ENCODE measurements around the gene BAZ2B. TPM values are rescaled to one million over a fixed set of nuclear protein-coding genes. Genes with fewer than 3 reads are reported as not detected.

The BAZ2B gene
- total and polyA plus RNA-seq, 5 donors, result 16.1 to 43.2 (median 41.3) TPM

DNA sequence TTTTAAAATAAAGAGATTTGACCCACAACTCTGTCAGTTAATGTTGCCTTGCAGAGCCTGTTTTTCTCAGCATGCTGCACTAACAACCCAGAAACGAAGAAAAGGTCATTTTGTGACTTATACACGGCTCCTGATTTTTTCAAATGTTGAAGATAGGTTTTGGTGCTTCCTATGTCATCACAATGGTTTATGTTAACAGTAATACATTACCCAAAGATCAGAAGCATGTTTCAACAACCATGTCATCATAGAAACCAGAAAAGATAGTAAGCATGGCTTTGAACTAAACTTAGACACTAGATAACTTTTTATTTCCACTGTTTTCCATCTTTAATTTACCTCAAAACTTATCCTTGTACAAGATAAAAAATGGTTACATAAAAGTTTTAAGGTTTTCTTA is 10.1 kb downstream of the BAZ2B start:
- Histone ChIP-seq H3K4me1 (ENCODE audit: control insufficient read depth, insufficient read depth, low read length) (no peaks in the 10 kb centered on the region), H3K27ac (ENCODE audit: low read length) (no peak overlapping the region), H3K27me3 (ENCODE audit: control insufficient read depth, insufficient read depth) (no peaks in the 10 kb centered on the region), H3K4me3 (ENCODE audit: low read length) (no peak overlapping the region), H3K9me3 (ENCODE audit: control insufficient read depth, low read length) (no peaks in the 10 kb centered on the region)
- no peak for ATAC-seq
- 13% methylated on average over 2 of the region's 2 CpGs for WGBS
- DNase-seq, result no peak
- intact Hi-C loops (cut with DNase I), result no loop called here

DNA sequence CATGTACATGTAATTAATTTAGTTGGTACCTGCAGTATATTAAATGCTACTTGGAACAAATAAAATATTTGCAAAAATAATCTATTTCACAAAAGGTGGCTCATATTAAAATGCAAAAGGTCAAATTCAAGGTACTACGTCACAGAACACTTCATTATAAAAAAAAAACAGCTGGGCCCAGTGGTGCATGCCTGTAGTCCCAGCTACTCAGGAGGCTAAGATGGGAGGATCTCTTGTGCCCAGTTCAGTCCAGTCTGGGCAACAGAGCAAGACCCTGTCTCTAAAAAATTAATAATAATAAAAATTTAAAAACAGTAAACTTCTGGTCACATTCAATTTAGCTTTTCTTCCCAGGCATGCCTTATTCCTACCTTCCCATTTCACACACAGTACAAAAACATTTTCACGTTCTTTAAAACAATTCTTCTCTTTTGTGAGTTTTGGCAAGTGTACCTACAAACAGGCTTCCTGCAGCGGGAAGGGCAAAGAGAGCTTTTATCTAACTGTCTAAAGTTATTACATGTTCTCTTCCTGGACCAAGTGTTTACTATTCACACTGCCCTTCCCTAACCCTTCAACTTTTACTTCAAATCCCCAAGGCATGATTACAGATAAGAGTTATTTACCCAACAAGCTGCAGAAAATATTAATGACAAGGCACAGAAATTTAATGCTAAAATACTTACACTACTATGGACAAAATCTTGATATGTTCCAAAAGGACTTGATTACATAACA is 10.7 kb downstream of the BAZ2B start:
- Histone ChIP-seq H3K27ac (ENCODE audit: low read length) (no peak overlapping the region), H3K4me1 (ENCODE audit: control insufficient read depth, insufficient read depth, low read length) (no peaks in the 10 kb centered on the region), H3K27me3 (ENCODE audit: control insufficient read depth, insufficient read depth) (no peaks in the 10 kb centered on the region), H3K9me3 (ENCODE audit: control insufficient read depth, low read length) (no peaks in the 10 kb centered on the region), H3K4me3 (ENCODE audit: low read length) (no peak overlapping the region)
- intact Hi-C loops (cut with DNase I), result no loop called here
- ATAC-seq (peak; percentile 83 to 94), DNase-seq (no peak)
- WGBS, result 0% methylated on average over 3 of the region's 3 CpGs

DNA sequence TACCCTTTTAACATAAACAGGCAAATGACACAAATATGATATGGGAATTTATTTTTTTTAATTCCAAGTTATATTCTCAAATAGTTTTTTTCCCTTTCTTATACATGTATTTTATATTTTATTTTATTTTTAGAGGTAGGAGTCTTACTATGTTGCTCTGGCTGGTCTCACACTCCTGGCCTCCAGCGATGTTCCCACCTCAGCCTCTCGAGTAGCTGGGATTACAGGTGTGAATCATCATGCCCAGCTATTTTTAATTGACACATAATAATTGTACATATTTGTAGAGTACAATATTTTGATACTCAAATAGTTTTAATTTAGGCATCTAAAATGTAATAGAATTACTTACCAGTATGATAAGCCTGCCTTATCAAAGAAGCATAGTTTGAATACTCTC is 12.2 kb downstream of the BAZ2B start:
- 89% methylated on average over 2 of the region's 2 CpGs for WGBS

DNA sequence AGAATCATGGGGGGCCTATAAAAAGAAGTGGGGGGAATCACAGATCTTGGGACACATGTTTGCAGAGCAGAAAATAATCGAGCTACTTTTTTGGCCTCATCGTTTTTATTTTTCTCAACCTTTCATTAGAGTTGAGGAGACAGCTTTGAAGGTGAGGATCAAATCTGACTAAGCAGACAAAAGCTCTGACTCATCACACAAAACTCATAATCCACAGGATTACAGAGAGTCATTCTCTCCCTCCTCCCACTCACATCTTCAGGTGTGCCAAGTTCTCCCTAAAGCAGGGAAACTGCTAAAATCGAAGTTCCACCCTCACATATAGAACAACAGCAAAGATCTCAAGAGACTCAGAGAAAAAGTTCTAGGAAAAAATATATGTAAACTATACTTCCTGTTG is 15.6 kb downstream of the BAZ2B start:
- ATAC-seq (no peak), DNase-seq (no peak)
- H3K27me3 ChIP-seq (ENCODE audit: control insufficient read depth, insufficient read depth), result no peaks in the 10 kb centered on the region
- WGBS, result 72% methylated on average over 3 of the region's 3 CpGs
- no peaks in the 10 kb centered on the region for H3K9me3 ChIP-seq (ENCODE audit: control insufficient read depth, low read length)
- H3K27ac ChIP-seq (ENCODE audit: low read length), result no peak overlapping the region
- intact Hi-C loops (cut with DNase I), result no loop called here
- peaks cover under 1% of the 10 kb centered on the region for H3K4me1 ChIP-seq (ENCODE audit: control insufficient read depth, insufficient read depth, low read length)
- no peak overlapping the region for H3K4me3 ChIP-seq (ENCODE audit: low read length)

More for the DNA sequence above, 12.2 kb downstream of the BAZ2B start:
- DNase-seq (no peak), ATAC-seq (no peak)
- H3K9me3 ChIP-seq (ENCODE audit: control insufficient read depth, low read length), result no peaks in the 10 kb centered on the region
- H3K4me3 ChIP-seq (ENCODE audit: low read length), result no peak overlapping the region
- no peaks in the 10 kb centered on the region for H3K27me3 ChIP-seq (ENCODE audit: control insufficient read depth, insufficient read depth)
- H3K27ac ChIP-seq (ENCODE audit: low read length), result no peak overlapping the region
- intact Hi-C loops (cut with DNase I), result no loop called here
- H3K4me1 ChIP-seq (ENCODE audit: control insufficient read depth, insufficient read depth, low read length), result no peaks in the 10 kb centered on the region

DNA sequence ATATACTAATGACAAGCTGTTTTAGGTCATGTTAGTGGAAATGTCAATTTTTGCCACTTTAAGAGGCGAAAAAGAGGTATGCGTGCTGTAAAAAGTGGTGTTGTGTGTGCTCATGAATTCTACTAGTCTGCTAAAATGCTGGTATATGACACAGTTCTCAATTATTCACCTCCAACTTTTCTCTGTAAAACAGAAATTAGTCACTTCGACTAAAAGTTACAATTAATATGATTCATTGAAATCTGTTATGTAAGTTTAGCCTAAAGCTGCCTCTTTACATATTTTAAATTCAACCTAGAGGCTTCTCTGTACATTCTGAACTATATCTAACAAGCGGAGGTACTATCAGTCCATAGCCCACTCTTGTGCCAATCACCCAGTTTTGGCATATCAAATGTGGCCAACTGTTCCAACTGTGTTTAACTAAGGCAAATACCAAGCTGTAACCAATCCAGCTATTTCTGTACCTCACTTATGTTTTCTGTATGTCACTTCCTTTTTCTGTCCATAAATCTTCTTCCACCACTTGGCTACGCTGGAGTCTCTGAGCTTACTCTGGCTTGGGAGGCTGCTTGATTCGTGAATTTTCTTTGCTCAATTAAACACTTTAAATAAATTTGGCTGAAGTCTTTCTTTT is 20.8 kb downstream of the BAZ2B start:
- DNase-seq (no peak), ATAC-seq (no peak)
- WGBS, result 86% methylated on average over 6 of the region's 6 CpGs
- H3K9me3 ChIP-seq (ENCODE audit: control insufficient read depth, low read length), result no peaks in the 10 kb centered on the region
- H3K4me3 ChIP-seq (ENCODE audit: low read length), result no peak overlapping the region
- peaks cover 6% of the 10 kb centered on the region for H3K4me1 ChIP-seq (ENCODE audit: control insufficient read depth, insufficient read depth, low read length)
- no peaks in the 10 kb centered on the region for H3K27me3 ChIP-seq (ENCODE audit: control insufficient read depth, insufficient read depth)
- H3K27ac ChIP-seq (ENCODE audit: low read length), result no peak overlapping the region
- intact Hi-C loops (cut with DNase I), result no loop called here

DNA sequence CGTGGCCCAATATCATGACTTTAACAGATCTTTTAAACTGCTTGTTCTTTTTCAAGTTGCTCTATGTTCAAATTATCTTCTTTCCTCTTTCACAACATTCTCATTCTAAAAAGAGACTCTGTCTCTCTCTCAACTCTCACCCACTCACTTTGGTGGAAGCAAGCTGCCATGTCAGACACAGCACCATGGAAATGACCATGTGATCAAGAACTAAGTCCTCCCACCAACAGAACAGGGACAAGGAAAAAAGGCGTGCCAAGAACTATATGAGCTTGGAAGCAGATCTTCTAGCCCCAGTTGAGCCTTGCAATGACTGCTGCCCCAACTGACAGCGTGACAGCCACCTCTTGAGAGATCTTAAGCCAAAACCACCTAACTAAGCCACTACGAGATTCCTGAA is 23.9 kb downstream of the BAZ2B start:
- H3K27ac ChIP-seq (ENCODE audit: low read length), result no peak overlapping the region
- DNase-seq (no peak), ATAC-seq (peak; percentile 50 to 68)
- H3K4me3 ChIP-seq (ENCODE audit: low read length), result no peak overlapping the region
- H3K9me3 ChIP-seq (ENCODE audit: control insufficient read depth, low read length), result no peaks in the 10 kb centered on the region
- no peaks in the 10 kb centered on the region for H3K27me3 ChIP-seq (ENCODE audit: control insufficient read depth, insufficient read depth)
- intact Hi-C loops (cut with DNase I), result no loop called here
- peaks cover 6% of the 10 kb centered on the region for H3K4me1 ChIP-seq (ENCODE audit: control insufficient read depth, insufficient read depth, low read length)
- 65% methylated on average over 4 of the region's 4 CpGs for WGBS

DNA sequence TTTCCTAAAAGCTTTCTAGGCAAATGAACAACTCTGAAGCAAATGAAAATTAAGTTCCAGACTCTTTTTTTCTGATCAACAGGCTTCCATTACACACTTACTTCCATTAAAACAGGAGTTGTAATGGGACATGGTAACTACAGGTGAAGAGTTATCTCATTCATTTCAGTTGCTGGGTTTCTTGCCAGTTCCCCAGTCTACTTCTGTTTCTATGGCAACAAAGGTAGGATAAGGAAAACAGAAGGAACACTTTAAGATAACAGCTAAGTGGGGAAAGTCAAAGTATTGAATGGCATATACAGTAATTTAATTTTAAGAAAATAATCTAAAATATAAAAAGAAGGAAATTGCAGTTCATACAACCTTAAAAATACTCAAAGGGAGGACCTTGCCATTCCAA is 25.1 kb downstream of the BAZ2B start:
- ATAC-seq (no peak), DNase-seq (no peak)
- Histone ChIP-seq H3K27me3 (ENCODE audit: control insufficient read depth, insufficient read depth) (no peaks in the 10 kb centered on the region), H3K9me3 (ENCODE audit: control insufficient read depth, low read length) (no peaks in the 10 kb centered on the region), H3K4me3 (ENCODE audit: low read length) (no peak overlapping the region), H3K27ac (ENCODE audit: low read length) (no peak overlapping the region), H3K4me1 (ENCODE audit: control insufficient read depth, insufficient read depth, low read length) (peaks cover 6% of the 10 kb centered on the region)
- intact Hi-C loops (cut with DNase I), result no loop called here

DNA sequence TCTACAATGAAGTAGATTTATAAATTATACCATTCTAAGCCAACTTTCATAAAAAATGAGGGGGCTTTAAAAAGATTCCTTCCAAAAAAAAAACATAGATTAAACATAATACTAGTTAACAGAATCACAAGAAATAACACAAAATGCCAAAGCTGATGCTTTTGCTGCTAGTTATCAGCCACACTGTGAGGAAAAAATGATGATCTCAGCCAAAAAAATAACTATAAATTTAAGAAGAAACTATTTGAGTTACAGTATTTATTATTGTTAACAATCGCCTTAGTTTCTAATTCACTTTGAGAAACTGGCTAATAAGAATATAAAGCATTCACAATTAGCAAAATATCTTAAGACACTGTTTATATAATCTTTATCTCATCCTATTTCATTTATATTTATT is 27.1 kb downstream of the BAZ2B start:
- Histone ChIP-seq H3K4me3 (ENCODE audit: low read length) (no peak overlapping the region), H3K9me3 (ENCODE audit: control insufficient read depth, low read length) (no peaks in the 10 kb centered on the region), H3K4me1 (ENCODE audit: control insufficient read depth, insufficient read depth, low read length) (peaks cover 5% of the 10 kb centered on the region), H3K27me3 (ENCODE audit: control insufficient read depth, insufficient read depth) (no peaks in the 10 kb centered on the region), H3K27ac (ENCODE audit: low read length) (no peak overlapping the region)
- intact Hi-C loops (cut with DNase I), result no loop called here
- 80% methylated on average over 1 of the region's 1 CpG for whole genome bisulfite sequencing
- DNase-seq (no peak), ATAC-seq (no peak)

DNA sequence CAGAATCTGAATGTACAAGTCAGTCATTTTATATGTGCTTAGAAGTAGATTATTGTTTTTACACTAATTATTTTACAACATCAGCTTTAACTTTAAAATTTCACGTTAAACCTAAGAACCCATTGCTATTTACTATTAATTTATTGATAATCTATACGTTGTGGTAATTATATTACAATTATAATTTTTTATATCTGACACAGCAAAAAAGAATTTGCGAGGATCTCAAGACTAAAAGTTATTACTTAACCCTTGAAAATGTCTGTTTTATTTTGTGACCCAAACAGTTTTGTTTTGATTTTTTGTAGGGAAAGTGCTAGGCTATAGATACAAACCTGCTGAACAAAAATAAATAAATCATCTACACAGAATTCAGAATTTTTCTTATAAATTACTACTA is 30.3 kb downstream of the BAZ2B start:
- Histone ChIP-seq H3K27me3 (ENCODE audit: control insufficient read depth, insufficient read depth) (no peaks in the 10 kb centered on the region), H3K4me1 (ENCODE audit: control insufficient read depth, insufficient read depth, low read length) (no peaks in the 10 kb centered on the region), H3K4me3 (ENCODE audit: low read length) (no peak overlapping the region), H3K9me3 (ENCODE audit: control insufficient read depth, low read length) (no peaks in the 10 kb centered on the region), H3K27ac (ENCODE audit: low read length) (no peak overlapping the region)
- no peak for ATAC-seq
- no peak for DNase-seq
- WGBS, result 79% methylated on average over 3 of the region's 3 CpGs
- intact Hi-C loops (cut with DNase I), result no loop called here

DNA sequence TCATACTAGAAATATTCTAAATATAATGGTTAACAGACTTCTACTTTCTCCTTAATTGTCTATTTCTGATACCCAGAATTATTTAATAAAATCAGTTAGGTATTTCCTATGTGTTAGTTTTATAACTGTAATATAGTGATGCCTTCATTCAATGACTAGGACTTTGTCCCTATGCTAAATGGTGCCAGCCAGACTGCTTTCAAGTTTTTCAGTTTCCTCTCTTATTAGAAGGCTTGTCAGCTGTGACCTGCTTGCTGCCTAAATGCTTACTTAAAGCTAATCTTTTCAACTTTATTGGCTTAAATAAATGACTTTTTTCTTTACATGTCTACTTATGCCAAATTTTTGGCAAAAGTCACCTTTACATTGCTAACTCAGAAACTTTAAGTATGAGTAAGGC is 30.7 kb downstream of the BAZ2B start:
- ATAC-seq (no peak), DNase-seq (no peak)
- no peaks in the 10 kb centered on the region for H3K27me3 ChIP-seq (ENCODE audit: control insufficient read depth, insufficient read depth)
- intact Hi-C loops (cut with DNase I), result no loop called here
- H3K4me1 ChIP-seq (ENCODE audit: control insufficient read depth, insufficient read depth, low read length), result no peaks in the 10 kb centered on the region
- no peaks in the 10 kb centered on the region for H3K9me3 ChIP-seq (ENCODE audit: control insufficient read depth, low read length)
- H3K27ac ChIP-seq (ENCODE audit: low read length), result no peak overlapping the region
- no peak overlapping the region for H3K4me3 ChIP-seq (ENCODE audit: low read length)

DNA sequence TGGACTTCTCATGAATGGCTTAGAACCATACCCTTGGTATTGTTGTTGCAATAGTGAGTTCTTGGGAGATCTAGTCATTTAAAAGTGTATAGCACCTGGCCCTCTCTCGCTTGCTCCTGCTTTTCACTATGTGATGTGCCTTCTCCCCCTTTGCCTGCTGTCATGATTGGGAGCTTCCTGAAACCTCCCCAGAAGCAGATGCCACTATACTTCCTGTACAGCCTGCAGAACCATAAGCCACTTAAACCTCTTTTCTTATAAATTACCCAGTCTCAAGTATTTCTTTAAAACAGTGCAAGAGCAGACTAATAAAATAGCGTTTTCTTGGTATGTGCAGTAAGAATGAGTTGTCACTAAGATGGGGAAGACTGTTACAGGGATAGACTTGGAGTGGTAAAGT is 31.6 kb downstream of the BAZ2B start:
- H3K4me3 ChIP-seq (ENCODE audit: low read length), result no peak overlapping the region
- H3K27ac ChIP-seq (ENCODE audit: low read length), result no peak overlapping the region
- H3K4me1 ChIP-seq (ENCODE audit: control insufficient read depth, insufficient read depth, low read length), result no peaks in the 10 kb centered on the region
- DNase-seq, result no peak
- WGBS, result 94% methylated on average over 2 of the region's 2 CpGs
- H3K27me3 ChIP-seq (ENCODE audit: control insufficient read depth, insufficient read depth), result no peaks in the 10 kb centered on the region
- intact Hi-C loops (cut with DNase I), result no loop called here
- ATAC-seq, result no peak
- H3K9me3 ChIP-seq (ENCODE audit: control insufficient read depth, low read length), result no peaks in the 10 kb centered on the region
